Fibroblast of peridontal ligament (primary cell): ENCODE results near the gene CPXM1.

Experiments used
- DNase-seq: peaks from one replicate; pipeline ENCODE4 v3.0.0-alpha.2; 2010; ENCODE audit errors: extremely low read depth

Gene CPXM1

GRCh38 chr20:2748551-2749342 lies 51.7 kb downstream of the CPXM1 start:
- DNase-seq, result no peak

- DNase-seq, result no peak
Observed at GRCh38 chr20:2747676-2748235, 52.7 kb downstream of the CPXM1 start.

GRCh38 chr20:2746636-2747265 lies 53.7 kb downstream of the CPXM1 start:
- no peak for DNase-seq

- no peak for DNase-seq
Observed at GRCh38 chr20:2745936-2746635, 54.3 kb downstream of the CPXM1 start.

- no peak for DNase-seq
Observed at GRCh38 chr20:2745060-2745910, 55.1 kb downstream of the CPXM1 start.
